ENCODE results near the gene DVL2. TPM values are rescaled to one million over a fixed set of nuclear protein-coding genes. Genes with fewer than 3 reads are reported as not detected.
A peak's percentile ranks its signal among the peaks of the same experiment; 100 is the strongest.

The DVL2 gene
- total RNA-seq, 3 donors from 2014 or later: 32.0 to 58.2 (median 47.9) TPM

DNA sequence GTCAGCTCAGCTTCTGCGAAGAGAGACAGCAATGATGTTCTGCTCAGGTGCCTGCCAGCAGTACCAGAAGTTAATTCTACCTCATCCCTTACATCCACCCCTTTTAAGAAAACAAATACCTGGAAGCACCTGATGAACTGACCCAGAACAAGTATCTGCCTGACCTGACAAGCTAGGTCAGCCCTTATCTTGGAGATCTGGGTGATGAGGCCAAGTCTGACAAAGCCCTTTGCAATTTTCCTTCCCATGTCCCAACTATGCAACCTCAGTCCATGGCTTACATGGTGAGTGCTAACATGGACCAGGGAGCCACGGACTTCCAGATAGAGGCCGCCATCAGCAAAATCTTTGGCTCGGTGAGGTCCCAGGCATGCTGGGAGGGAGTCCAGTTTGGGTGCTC lies 10.9 kb downstream of the DVL2 start:
- H3K27ac ChIP-seq: peak overlapping the region in 1 of 2 donors; percentile 26

DNA sequence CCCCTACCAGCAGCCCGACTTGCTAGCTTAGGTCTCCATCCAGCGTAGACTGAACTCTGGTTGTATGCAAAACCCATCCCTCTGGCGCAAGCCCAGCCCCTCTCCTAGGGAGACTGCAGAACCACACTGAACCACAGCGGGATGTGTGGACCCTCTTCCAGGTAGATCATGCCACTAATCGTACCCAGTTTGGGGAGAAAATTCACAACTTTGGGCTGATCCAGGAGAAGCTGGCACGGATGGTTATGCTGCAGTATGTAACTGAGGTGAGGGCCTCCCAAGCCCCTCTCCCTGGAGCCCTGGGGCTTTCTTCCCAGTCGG lies 11.4 kb downstream of the DVL2 start:
- Histone ChIP-seq H3K36me3 (no peaks in the 10 kb centered on the region), H3K4me1 (peaks cover 4 to 20% of the 10 kb centered on the region in 2 donors), H3K27ac (peak overlapping the region in 1 of 2 donors; percentile 26), H3K27me3 (no peaks in the 10 kb centered on the region), H3K9me3 (no peaks in the 10 kb centered on the region), H3K4me3 (no peak overlapping the region)
- DNase-seq (ENCODE audit: low spot score in 2 of 2): no peak
- TF ChIP-seq POLR2AphosphoS5 (IDR thresholded peaks at IDR 0.05) (no peak), POLR2A (IDR thresholded peaks at IDR 0.05) (no peak)
- TF ChIP-seq, protein P1, sequence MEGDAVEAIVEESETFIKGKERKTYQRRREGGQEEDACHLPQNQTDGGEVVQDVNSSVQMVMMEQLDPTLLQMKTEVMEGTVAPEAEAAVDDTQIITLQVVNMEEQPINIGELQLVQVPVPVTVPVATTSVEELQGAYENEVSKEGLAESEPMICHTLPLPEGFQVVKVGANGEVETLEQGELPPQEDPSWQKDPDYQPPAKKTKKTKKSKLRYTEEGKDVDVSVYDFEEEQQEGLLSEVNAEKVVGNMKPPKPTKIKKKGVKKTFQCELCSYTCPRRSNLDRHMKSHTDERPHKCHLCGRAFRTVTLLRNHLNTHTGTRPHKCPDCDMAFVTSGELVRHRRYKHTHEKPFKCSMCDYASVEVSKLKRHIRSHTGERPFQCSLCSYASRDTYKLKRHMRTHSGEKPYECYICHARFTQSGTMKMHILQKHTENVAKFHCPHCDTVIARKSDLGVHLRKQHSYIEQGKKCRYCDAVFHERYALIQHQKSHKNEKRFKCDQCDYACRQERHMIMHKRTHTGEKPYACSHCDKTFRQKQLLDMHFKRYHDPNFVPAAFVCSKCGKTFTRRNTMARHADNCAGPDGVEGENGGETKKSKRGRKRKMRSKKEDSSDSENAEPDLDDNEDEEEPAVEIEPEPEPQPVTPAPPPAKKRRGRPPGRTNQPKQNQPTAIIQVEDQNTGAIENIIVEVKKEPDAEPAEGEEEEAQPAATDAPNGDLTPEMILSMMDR (IDR thresholded peaks at IDR 0.05): no peak
- intact Hi-C loops (cut with DNase I; ENCODE audit: low total_unique reads): no loop called here

More for the DNA sequence above, 10.9 kb downstream of the DVL2 start:
- intact Hi-C loops (cut with DNase I; ENCODE audit: low total_unique reads): no loop called here
- no peak for DNase-seq (ENCODE audit: low spot score in 2 of 2)
- Histone ChIP-seq H3K27me3 (no peaks in the 10 kb centered on the region), H3K4me1 (peaks cover 4 to 16% of the 10 kb centered on the region in 2 donors), H3K4me3 (no peak overlapping the region), H3K9me3 (no peaks in the 10 kb centered on the region), H3K36me3 (no peaks in the 10 kb centered on the region)
- TF ChIP-seq, protein P1 (IDR thresholded peaks at IDR 0.05): no peak
- TF ChIP-seq POLR2A (IDR thresholded peaks at IDR 0.05): no peak
- no peak for TF ChIP-seq POLR2AphosphoS5 (IDR thresholded peaks at IDR 0.05)

DNA sequence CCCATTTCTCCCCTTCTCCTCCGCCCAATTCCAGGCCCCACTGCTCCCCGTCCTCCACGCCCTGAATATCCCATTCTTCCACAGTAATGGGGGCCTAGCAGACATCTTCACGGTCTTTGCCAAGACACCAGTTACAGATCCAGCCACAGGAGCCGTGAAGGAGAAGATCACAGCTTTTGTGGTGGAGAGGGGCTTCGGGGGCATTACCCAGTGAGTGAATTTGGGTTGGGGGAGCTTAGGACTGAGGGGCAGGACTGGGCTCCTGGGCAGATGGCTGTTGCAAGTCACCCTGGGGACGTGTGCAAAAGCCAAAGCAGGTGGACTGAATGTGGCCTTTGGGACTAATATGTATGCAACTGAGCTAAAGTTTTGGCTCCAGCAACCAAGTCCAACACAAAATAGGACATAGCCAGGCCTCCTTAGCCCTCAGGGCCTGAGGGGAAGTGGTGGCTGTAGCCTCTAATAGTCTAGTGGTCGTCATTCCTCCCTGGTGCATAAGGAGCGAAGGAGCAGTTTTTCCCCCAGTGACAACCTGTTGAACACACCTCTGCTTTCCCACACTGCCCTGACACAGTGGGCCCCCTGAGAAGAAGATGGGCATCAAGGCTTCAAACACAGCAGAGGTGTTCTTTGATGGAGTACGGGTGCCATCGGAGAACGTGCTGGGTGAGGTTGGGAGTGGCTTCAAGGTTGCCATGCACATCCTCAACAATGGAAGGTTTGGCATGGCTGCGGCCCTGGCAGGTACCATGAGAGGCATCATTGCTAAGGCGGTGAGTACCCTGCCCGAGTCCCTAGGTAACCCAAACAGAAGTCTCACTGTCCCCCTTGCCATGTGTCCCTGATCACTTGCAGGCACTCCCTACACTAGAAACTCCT lies 12.0 kb downstream of the DVL2 start:
- TF ChIP-seq POLR2A (IDR thresholded peaks at IDR 0.05): no peak
- TF ChIP-seq, protein P1 (IDR thresholded peaks at IDR 0.05): no peak
- TF ChIP-seq POLR2AphosphoS5 (IDR thresholded peaks at IDR 0.05): no peak
- intact Hi-C loops (cut with DNase I; ENCODE audit: low total_unique reads): no loop called here
- Histone ChIP-seq H3K27me3 (no peaks in the 10 kb centered on the region), H3K9me3 (no peaks in the 10 kb centered on the region), H3K36me3 (no peaks in the 10 kb centered on the region), H3K4me3 (peak overlapping the region in 1 of 3 donors; percentile 98), H3K4me1 (peaks cover 4 to 23% of the 10 kb centered on the region in 2 donors), H3K27ac (peak overlapping the region; percentile 100)
- DNase-seq (ENCODE audit: low spot score in 2 of 2): no peak

GRCh38 chr17:7221278-7222092 lies 12.8 kb downstream of the DVL2 start:
- Histone ChIP-seq H3K4me1 (peaks cover 4 to 29% of the 10 kb centered on the region in 2 donors), H3K9me3 (no peaks in the 10 kb centered on the region), H3K36me3 (no peaks in the 10 kb centered on the region), H3K27ac (peak overlapping the region; percentile 100), H3K4me3 (peak overlapping the region in 2 of 3 donors; percentile 98 to 100), H3K27me3 (no peaks in the 10 kb centered on the region)
- no peak for DNase-seq (ENCODE audit: low spot score in 2 of 2)
- intact Hi-C loops (cut with DNase I; ENCODE audit: low total_unique reads): no loop called here
- no peak for TF ChIP-seq POLR2AphosphoS5 (IDR thresholded peaks at IDR 0.05)
- TF ChIP-seq, protein P1 (IDR thresholded peaks at IDR 0.05): no peak
